IMR-90 (cell line): ENCODE data around the gene EXOC2. TPM values are rescaled to one million over a fixed set of nuclear protein-coding genes. Genes with fewer than 3 reads are reported as not detected.

ENCODE experiments used
- ATAC-seq: fragments of 200-7000 bp; cut with Tn5 transposase; 2 replicates; pipeline ENCODE4 v1.9.1; 2020; ENCODE audit warnings: low read depth, mild to moderate bottlenecking, moderate library complexity
- BruUV-seq: library from RNA; stranded (reverse); fragments of 400-500 nt; replicated peaks from 2 replicates; lab custom pipeline; 2021; lab: Mats Ljungman, UMichigan
- CTCF ChIA-PET: fragments of 300-600 bp; formaldehyde crosslinking; extraction: SDS; loops from one replicate; lab custom pipeline; 2021; ENCODE audit warnings: antibody characterized with exemption; lab: Yijun Ruan, JAX
- POLR2A ChIA-PET: fragments of 300-600 bp; sonication (Branson Sonifier 250); formaldehyde crosslinking; loops from one replicate; lab custom pipeline; 2022; ENCODE audit warnings: antibody characterized with exemption; ENCODE audit not compliant: unreplicated experiment; lab: Charles Lee
- DNase-seq: peaks from one replicate; pipeline ENCODE4 v3.0.0; 2013
- H2AFZ ChIP-seq: replicated peaks from 2 replicates; pipeline ENCODE3; 2013; ENCODE audit warnings: low read length, mild to moderate bottlenecking; ENCODE audit not compliant: poor library complexity
- H2AK5ac ChIP-seq: 2 replicates; pipeline ENCODE4 v1.6.1; 2013; ENCODE audit warnings: low read depth, low read length, inconsistent platforms
- H2AK9ac ChIP-seq: replicated peaks from 2 replicates; pipeline ENCODE3; 2013; ENCODE audit warnings: mild to moderate bottlenecking, low read depth, low read length, moderate library complexity; ENCODE audit not compliant: poor library complexity
- H2BK120ac ChIP-seq: 2 replicates; pipeline ENCODE4 v1.6.1; 2013; ENCODE audit warnings: low read depth, low read length, inconsistent platforms
- H2BK15ac ChIP-seq: 3 replicates; pipeline ENCODE4 v1.6.1; 2013; ENCODE audit warnings: low read depth, low read length, inconsistent platforms
- H2BK20ac ChIP-seq: 2 replicates; pipeline ENCODE4 v1.6.1; 2013; ENCODE audit warnings: low read depth, mild to moderate bottlenecking, inconsistent platforms, low read length, moderate library complexity
- H2BK5ac ChIP-seq: 2 replicates; pipeline ENCODE4 v1.6.1; 2013; ENCODE audit warnings: mild to moderate bottlenecking, low read depth, low read length, inconsistent platforms; ENCODE audit not compliant: poor library complexity, severe bottlenecking
- H3K14ac ChIP-seq: replicated peaks from 2 replicates; pipeline ENCODE4 v1.6.1; 2013; ENCODE audit warnings: low read depth, low read length, inconsistent platforms
- H3K18ac ChIP-seq: 2 replicates; pipeline ENCODE4 v1.6.1; 2013; ENCODE audit warnings: low read depth, low read length, control low read depth
- H3K23ac ChIP-seq: 2 replicates; pipeline ENCODE4 v1.6.1; 2013; ENCODE audit warnings: low read depth, low read length, inconsistent platforms
- H3K27ac ChIP-seq: 2 replicates; pipeline ENCODE4 v1.5.1; 2013; ENCODE audit warnings: mild to moderate bottlenecking, control low read depth, low read length; ENCODE audit not compliant: insufficient read depth
- H3K27me3 ChIP-seq: 2 replicates; pipeline ENCODE4 v1.6.1; 2013; ENCODE audit warnings: low read length; ENCODE audit not compliant: control insufficient read depth, insufficient read depth
- H3K36me3 ChIP-seq: 2 replicates; pipeline ENCODE4 v1.6.1; 2013; ENCODE audit warnings: low read length, mixed read lengths; ENCODE audit not compliant: control insufficient read depth, insufficient read depth
- H3K4ac ChIP-seq: 2 replicates; pipeline ENCODE4 v1.6.1; 2013; ENCODE audit warnings: low read depth, low read length, inconsistent platforms
- H3K4me1 ChIP-seq: 2 replicates; pipeline ENCODE4 v1.6.1; 2013; ENCODE audit warnings: low read length, mixed read lengths; ENCODE audit not compliant: control insufficient read depth, insufficient read depth
- H3K4me2 ChIP-seq: 2 replicates; pipeline ENCODE4 v1.6.1; 2013; ENCODE audit warnings: low read depth, mild to moderate bottlenecking, control low read depth, low read length, moderate library complexity
- H3K4me3 ChIP-seq: 2 replicates; pipeline ENCODE4 v1.5.1; 2013; ENCODE audit warnings: low read depth, mild to moderate bottlenecking, control low read depth, low read length, moderate library complexity; ENCODE audit not compliant: insufficient read depth
- H3K56ac ChIP-seq: 2 replicates; pipeline ENCODE4 v1.6.1; 2013; ENCODE audit warnings: low read length, inconsistent platforms; ENCODE audit not compliant: insufficient read depth; ENCODE audit errors: extremely low read depth
- H3K79me1 ChIP-seq, 2 experiments: 2 replicates each; pipeline ENCODE4 v1.6.1; 2013; ENCODE audit warnings: low read length in 2 of 2, inconsistent platforms in 1 of 2, low read depth in 1 of 2
- H3K9ac ChIP-seq: 2 replicates; pipeline ENCODE4 v1.6.1; 2013; ENCODE audit warnings: low read depth, low read length, control low read depth
- H3K9me1 ChIP-seq: 2 replicates; pipeline ENCODE4 v1.6.1; 2013; ENCODE audit warnings: low read length, inconsistent platforms; ENCODE audit not compliant: insufficient read depth
- H3K9me3 ChIP-seq: 2 replicates; pipeline ENCODE4 v1.6.1; 2013; ENCODE audit warnings: low read length; ENCODE audit not compliant: control insufficient read depth, insufficient read depth
- H4K20me1 ChIP-seq: 2 replicates; pipeline ENCODE4 v1.6.1; 2013; ENCODE audit warnings: low read length, inconsistent platforms; ENCODE audit not compliant: insufficient read depth
- H4K5ac ChIP-seq: 2 replicates; pipeline ENCODE4 v1.6.1; 2013; ENCODE audit warnings: mild to moderate bottlenecking, low read depth, low read length, control low read depth
- H4K8ac ChIP-seq, 2 experiments: 2 replicates each; pipeline ENCODE4 v1.6.1; 2013; ENCODE audit warnings: low read depth in 2 of 2, low read length in 2 of 2, control low read depth in 1 of 2, inconsistent platforms in 1 of 2
- H4K91ac ChIP-seq: 2 replicates; pipeline ENCODE4 v1.6.1; 2013; ENCODE audit warnings: low read depth, low read length, inconsistent platforms; ENCODE audit not compliant: insufficient read depth
- MAFK ChIP-seq: IDR thresholded peaks from 2 replicates; pipeline ENCODE4 v1.6.1; 2012; ENCODE audit warnings: low read depth, low read length, improper control_type of control experiment
- NFE2L2 ChIP-seq: fragments of 150-350 bp; IDR thresholded peaks from 2 replicates; pipeline ENCODE4 v1.6.1; 2016; ENCODE audit warnings: low read depth, mild to moderate bottlenecking, low read length
- SMC3 ChIP-seq: fragments of 150-350 bp; IDR thresholded peaks from 2 replicates; pipeline ENCODE4 v1.6.1; 2016; ENCODE audit warnings: low read depth, mild to moderate bottlenecking, antibody characterized with exemption, low read length, moderate library complexity
- WGBS, 2 experiments: methylation state at CpG; one replicate each; pipeline versions ENCODE4 v1.1.5 to v1.1.7; 2013; ENCODE audit warnings: missing lambda C conversion rate in 2 of 2; ENCODE audit not compliant: insufficient read length in 1 of 2; ENCODE audit errors: extremely low coverage in 2 of 2; 5-methylcytosine and 5-hydroxymethylcytosine counted together
- dilution Hi-C: fragments of 300-500 bp; cut with HindIII; formaldehyde crosslinking; loops from one replicate; pipeline ENCODE4 v1.14.3; 2018; ENCODE audit warnings: low sequenced_read_pairs; ENCODE audit not compliant: unreplicated experiment
- in situ Hi-C: fragments of 300-500 bp; cut with MboI; formaldehyde crosslinking; loops from 3 replicates; pipeline ENCODE4 v1.14.3; 2019; ENCODE audit warnings: low sequenced_read_pairs, inconsistent platforms, mixed read lengths
- intact Hi-C: fragments of 100-400 bp; cut with micrococcal nuclease; formaldehyde crosslinking; loops from 2 replicates; pipeline ENCODE4 v1.10.0; 2022
- polyA plus RNA-seq, 3 experiments: library from polyadenylated mRNA; depleted of rRNA; stranded (reverse); fragments of >200 nt; gene quantifications; 2 replicates each; pipeline ENCODE4 v1.2.3, GENCODE V29; 2012; ENCODE audit warnings: low replicate concordance in 1 of 3
- total RNA-seq: library from RNA; depleted of rRNA; stranded (reverse); fragments of >200 nt; gene quantifications from 2 replicates; pipeline ENCODE4 v1.2.3, GENCODE V29; 2012
- TF ChIP-seq, protein P1 (sequence below): conservative IDR thresholded peaks from 2 replicates; pipeline ENCODE4 v1.5.1; 2012; ENCODE audit warnings: mild to moderate bottlenecking, low read depth, low read length, improper control_type of control experiment

Gene EXOC2
- total and polyA plus RNA-seq, 2 of the 4 experiments (the other 2 are of a cell fraction): 13.1 to 37.3 TPM

DNA sequence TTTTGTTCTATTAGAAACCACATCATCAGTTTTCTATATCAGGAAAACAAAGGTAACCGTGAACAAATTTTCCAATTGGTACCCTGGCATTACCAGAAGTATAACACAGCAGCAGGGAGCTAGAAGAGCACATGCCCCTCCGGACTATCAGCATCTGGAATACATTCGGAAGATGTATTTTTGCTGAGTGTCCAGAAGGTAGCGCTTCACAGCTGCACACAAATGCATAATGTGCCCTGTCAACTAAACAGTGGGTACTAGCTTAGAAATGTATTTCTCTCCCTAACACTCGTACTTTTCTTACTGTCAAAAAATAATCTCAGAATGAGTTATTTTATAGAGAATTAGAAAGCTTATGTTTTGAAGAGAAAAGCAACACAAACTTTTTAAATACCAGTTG is 113.6 kb downstream of the EXOC2 start:
- Histone ChIP-seq H3K4ac (no peak overlapping the region), H3K9me3 (no peaks in the 10 kb centered on the region; the same call in 1 of the 2 replicates), H2AFZ (no peak overlapping the region), H3K4me2 (no peak overlapping the region), H3K27ac (no peak overlapping the region), H4K5ac (no peak overlapping the region), H3K27me3 (no peaks in the 10 kb centered on the region), H2BK15ac (no peak overlapping the region), H2BK20ac (no peak overlapping the region), H3K9ac (no peak overlapping the region), H2AK5ac (no peak overlapping the region), H2BK5ac (no peak overlapping the region), H3K18ac (no peak overlapping the region), H2AK9ac (no peak overlapping the region), H4K8ac (no peak overlapping the region), H3K9me1 (peaks cover 3% of the 10 kb centered on the region; the same call in 1 of the 2 replicates), H4K20me1 (no peaks in the 10 kb centered on the region), H3K4me3 (no peak overlapping the region), H3K23ac (no peak overlapping the region), H3K14ac (no peak overlapping the region), H3K79me1 (peaks cover 0 to 4% of the 10 kb centered on the region in 2 experiments; a peak in 1 of 4 replicates), H4K91ac (no peak overlapping the region), H3K36me3 (peaks cover 2% of the 10 kb centered on the region; the same call in 1 of the 2 replicates), H2BK120ac (no peak overlapping the region), H3K4me1 (peaks cover 9% of the 10 kb centered on the region), H3K56ac (no peak overlapping the region)
- in situ Hi-C loops (no loop called here), intact Hi-C loops (loop anchor here (5.0 kb wide), 1 partner anchor 392 kb away; no protein-coding TSS in a partner anchor), dilution Hi-C loops (no loop called here)
- no TSS peak for BruUV-seq
- WGBS, 2 experiments: no CpG with 5 or more reads among the region's 5 CpGs
- CTCF ChIA-PET: interaction anchor here (0.8 to 1.1 kb wide), 4 partner anchors 10 to 388 kb away, joined by 3 to 4 read pairs (median 3); no protein-coding TSS in a partner anchor
- TF ChIP-seq SMC3: peak; percentile 13; the same call in 1 of the 2 replicates
- 0 out of 2 replicates have a peak, but pooled peaks have one; percentile 30 for TF ChIP-seq MAFK
- TF ChIP-seq NFE2L2: no peak
- TF ChIP-seq, protein P1, sequence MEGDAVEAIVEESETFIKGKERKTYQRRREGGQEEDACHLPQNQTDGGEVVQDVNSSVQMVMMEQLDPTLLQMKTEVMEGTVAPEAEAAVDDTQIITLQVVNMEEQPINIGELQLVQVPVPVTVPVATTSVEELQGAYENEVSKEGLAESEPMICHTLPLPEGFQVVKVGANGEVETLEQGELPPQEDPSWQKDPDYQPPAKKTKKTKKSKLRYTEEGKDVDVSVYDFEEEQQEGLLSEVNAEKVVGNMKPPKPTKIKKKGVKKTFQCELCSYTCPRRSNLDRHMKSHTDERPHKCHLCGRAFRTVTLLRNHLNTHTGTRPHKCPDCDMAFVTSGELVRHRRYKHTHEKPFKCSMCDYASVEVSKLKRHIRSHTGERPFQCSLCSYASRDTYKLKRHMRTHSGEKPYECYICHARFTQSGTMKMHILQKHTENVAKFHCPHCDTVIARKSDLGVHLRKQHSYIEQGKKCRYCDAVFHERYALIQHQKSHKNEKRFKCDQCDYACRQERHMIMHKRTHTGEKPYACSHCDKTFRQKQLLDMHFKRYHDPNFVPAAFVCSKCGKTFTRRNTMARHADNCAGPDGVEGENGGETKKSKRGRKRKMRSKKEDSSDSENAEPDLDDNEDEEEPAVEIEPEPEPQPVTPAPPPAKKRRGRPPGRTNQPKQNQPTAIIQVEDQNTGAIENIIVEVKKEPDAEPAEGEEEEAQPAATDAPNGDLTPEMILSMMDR: peak; percentile 33; the same call in 1 of the 2 replicates
- POLR2A ChIA-PET: no interaction called here
- DNase-seq: peak; percentile 45
- ATAC-seq: peak; percentile 71
